Measurements from ENCODE around the gene VIT. TPM values are rescaled to one million over a fixed set of nuclear protein-coding genes. Genes with fewer than 3 reads are reported as not detected.
"Not testable (repeated sequence)": the region's sequence is repeated elsewhere in the genome, so short reads cannot be mapped to it uniquely, and the experiment has no call there.

Gene VIT
- total RNA-seq, 1 experiment from 2014 or later = not detected

DNA sequence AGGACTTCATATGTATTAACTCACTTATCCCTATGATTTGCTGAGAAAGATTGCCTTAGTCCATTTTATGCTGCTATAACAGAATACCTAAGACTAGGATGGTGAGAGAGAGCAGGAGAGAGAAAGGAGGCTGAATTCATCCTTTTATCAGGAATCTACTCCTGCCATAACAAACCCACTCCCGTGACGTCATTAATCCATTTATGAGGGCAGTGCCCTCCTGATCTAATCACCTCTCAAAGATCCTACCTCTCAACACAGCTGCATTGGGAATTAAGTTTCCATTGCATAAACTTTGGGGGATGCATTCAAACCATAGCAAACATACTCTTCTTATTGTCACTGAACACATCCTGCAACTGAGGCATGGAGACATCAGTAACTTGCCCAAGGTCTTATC, 122.0 kb downstream of the VIT start:
- in situ Hi-C loops (cut with HindIII; ENCODE audit: low pct_unique_long_range_greater_than_20kb, low sequenced_read_pairs) = no loop called here
- DNase-seq (ENCODE audit: low read depth) = no peak

- in situ Hi-C loops (cut with HindIII; ENCODE audit: low pct_unique_long_range_greater_than_20kb, low sequenced_read_pairs) = no loop called here
- DNase-seq (ENCODE audit: low read depth) = no peak
Measured at GRCh38 chr2:36819095-36819711, 122.7 kb downstream of the VIT start.

DNA sequence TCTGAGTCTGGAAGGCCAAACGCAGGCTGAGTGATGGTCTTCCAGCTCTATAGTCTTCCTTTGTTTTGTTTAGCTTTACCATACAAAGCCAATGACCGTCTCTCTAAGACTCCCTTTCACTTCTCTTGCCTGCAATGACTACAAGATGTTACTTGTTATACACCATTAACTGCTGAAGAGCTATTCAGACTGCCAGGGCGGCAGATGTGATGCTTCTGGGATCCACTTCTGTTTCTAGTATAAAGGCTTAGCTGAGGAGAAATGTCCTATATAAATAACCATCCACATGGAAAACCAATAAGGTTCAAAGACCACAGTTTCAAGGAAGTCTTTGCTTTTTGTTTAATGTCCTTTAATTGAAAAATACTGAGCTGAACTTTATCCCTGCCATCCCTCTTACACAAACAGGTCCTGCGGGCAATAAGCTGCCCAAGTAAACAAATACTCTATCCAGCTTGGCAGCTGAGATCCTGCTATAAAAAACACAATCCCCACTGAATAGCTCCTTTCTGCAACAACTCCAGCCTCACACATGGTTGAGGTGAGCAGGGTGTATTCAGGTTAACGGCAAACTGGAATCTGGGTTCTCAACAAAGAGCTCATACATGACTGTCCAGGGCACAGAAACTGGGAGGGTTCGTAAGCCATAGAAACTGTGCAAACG, 124.6 kb downstream of the VIT start:
- in situ Hi-C loops (cut with HindIII; ENCODE audit: low pct_unique_long_range_greater_than_20kb, low sequenced_read_pairs) = no loop called here
- DNase-seq (ENCODE audit: low read depth) = no peak

DNA sequence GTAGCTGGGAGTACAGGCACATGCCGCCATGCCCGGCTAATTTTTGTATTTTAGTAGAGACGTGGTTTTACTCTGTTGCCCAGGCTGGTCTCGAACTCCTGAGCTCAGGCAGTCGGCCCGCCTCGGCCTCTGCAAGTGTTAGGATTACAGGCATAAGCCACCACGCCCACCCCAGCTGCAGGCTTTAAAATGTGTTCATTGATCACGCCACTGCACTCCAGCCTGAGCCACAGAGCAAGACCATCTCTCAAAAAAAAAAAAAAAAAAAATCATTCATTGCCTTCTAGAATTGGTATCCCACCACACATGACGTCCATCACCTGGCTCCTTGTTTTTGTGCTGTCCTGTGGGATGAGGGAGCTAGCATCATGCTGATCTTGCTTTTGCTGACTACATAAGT, 127.4 kb downstream of the VIT start:
- DNase-seq (ENCODE audit: low read depth) = no peak
- in situ Hi-C loops (cut with HindIII; ENCODE audit: low pct_unique_long_range_greater_than_20kb, low sequenced_read_pairs) = no loop called here

DNA sequence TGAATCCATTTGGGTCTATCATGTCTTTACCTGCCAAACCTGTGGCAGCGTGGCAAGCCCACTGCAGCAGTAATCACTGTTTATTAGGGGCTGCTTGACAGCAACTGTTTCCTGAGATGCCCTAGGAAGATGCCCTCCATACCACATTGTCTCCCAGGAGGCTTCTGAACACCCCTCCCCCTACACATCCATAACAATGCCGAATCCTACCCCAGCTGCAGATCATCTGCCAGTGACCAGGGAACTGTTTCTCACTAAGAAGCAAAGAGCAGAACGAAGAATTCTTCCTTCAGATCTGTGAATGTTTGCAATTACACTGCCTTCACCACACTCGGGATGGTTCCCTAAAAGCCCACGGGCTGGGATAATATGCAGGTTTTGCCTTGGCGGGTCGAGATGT, 127.8 kb downstream of the VIT start:
- no peak for DNase-seq (ENCODE audit: low read depth)
- in situ Hi-C loops (cut with HindIII; ENCODE audit: low pct_unique_long_range_greater_than_20kb, low sequenced_read_pairs) = no loop called here

GRCh38 chr2:36824683-36825082, 128.2 kb downstream of the VIT start:
- in situ Hi-C loops (cut with HindIII; ENCODE audit: low pct_unique_long_range_greater_than_20kb, low sequenced_read_pairs); DNase-seq (ENCODE audit: low read depth): not testable (repeated sequence)

DNA sequence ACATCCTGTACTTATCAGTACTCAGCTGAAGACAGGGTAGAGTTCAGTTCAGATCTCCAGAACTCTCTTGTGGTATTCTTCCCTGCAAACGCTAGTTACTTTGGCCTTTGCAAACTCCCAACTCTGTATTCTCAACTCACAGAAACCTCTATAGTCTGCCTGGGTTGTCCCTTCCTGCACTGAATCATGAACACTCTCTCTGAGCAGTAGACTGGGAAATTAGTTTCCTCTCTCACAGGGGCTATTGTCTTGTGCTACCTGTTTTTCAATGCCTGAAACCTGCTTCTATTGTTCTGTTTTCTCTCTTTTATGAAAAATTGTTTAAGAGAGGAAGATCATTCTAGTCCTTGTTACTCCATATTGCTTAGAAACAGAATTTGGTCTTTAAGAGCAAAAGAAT, 134.7 kb downstream of the VIT start:
- DNase-seq (ENCODE audit: low read depth) = no peak
- in situ Hi-C loops (cut with HindIII; ENCODE audit: low pct_unique_long_range_greater_than_20kb, low sequenced_read_pairs) = no loop called here

- in situ Hi-C loops (cut with HindIII; ENCODE audit: low pct_unique_long_range_greater_than_20kb, low sequenced_read_pairs) = no loop called here
- DNase-seq (ENCODE audit: low read depth) = no peak
Measured at GRCh38 chr2:36834203-36834602, 137.7 kb downstream of the VIT start.

GRCh38 chr2:36834731-36835524, 138.4 kb downstream of the VIT start:
- DNase-seq (ENCODE audit: low read depth) = no peak
- in situ Hi-C loops (cut with HindIII; ENCODE audit: low pct_unique_long_range_greater_than_20kb, low sequenced_read_pairs) = no loop called here

DNA sequence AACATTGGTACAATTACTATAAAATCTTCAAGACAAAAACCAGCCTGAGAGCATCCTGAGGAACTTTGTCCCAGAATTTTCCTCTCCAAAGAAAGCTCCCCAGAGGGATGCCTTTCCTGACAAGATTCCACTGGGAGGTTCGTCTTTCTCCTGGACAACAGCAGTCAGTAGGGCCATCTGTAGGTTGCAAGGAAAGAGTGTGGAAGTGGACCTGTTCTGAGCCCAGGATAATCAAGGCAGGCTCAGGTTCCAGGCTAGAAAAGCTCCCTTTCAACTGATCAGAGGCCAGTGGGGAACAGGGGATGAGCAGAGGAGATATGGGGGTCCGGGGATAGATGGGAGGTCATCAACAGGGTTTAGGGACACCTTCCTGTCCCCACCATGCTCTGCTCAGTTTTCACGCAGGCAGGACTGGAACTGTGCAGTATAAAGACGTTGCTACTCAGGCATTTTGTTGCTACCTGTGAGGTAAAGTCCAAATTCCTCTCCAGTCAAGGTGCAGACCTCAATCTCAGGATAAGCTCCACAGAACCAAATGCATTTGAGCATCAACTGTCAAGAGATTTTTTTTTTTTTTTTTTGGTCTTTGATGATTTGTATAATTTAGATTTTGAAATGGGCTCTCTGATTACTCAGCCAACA, 143.6 kb downstream of the VIT start:
- DNase-seq (ENCODE audit: low read depth) = no peak
- in situ Hi-C loops (cut with HindIII; ENCODE audit: low pct_unique_long_range_greater_than_20kb, low sequenced_read_pairs) = no loop called here

GRCh38 chr2:36843838-36844237, 147.3 kb downstream of the VIT start:
- in situ Hi-C loops (cut with HindIII; ENCODE audit: low pct_unique_long_range_greater_than_20kb, low sequenced_read_pairs) = no loop called here
- no peak for DNase-seq (ENCODE audit: low read depth)

DNA sequence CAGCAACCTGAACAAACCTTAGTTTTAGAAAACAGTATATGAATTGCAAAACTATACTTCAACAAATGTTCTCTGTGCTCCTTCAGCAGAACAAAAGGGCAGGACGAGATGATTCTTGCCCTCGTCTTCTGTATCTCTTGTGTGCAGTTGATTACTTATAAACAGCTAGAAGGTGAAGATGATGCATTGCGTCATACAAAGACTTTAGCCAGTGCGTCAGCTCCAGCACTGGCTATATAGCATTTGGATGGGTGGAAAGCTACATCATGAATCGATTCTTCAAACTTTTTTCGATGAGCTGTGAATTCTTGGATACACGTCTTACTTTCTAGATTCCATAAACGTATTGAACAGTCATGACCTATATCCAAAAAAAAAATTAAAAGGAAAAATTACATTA, 152.8 kb downstream of the VIT start:
- in situ Hi-C loops (cut with HindIII; ENCODE audit: low pct_unique_long_range_greater_than_20kb, low sequenced_read_pairs) = no loop called here
- no peak for DNase-seq (ENCODE audit: low read depth)

DNA sequence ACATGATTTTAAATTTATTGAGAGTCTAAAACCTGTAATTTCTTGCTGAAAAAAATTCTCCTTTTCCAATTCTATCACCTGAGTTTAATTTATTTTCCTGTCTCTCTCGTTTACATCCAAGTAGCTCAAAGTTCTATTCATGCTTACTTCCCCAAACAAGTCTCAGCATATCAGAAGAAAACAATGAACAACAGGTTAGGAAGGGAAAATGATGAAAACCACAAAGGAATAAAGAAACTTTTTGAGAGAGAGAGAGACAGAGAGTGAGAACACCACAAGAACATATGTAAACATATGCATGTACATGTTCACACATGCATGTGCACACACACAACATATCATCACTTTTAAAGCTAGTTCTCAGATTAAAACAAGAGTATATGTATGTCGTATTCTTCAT, 157.7 kb downstream of the VIT start:
- DNase-seq (ENCODE audit: low read depth) = no peak
- in situ Hi-C loops (cut with HindIII; ENCODE audit: low pct_unique_long_range_greater_than_20kb, low sequenced_read_pairs) = no loop called here

- in situ Hi-C loops (cut with HindIII; ENCODE audit: low pct_unique_long_range_greater_than_20kb, low sequenced_read_pairs) = no loop called here
- DNase-seq (ENCODE audit: low read depth) = no peak
Measured at GRCh38 chr2:36855429-36855828, 158.9 kb downstream of the VIT start.

DNA sequence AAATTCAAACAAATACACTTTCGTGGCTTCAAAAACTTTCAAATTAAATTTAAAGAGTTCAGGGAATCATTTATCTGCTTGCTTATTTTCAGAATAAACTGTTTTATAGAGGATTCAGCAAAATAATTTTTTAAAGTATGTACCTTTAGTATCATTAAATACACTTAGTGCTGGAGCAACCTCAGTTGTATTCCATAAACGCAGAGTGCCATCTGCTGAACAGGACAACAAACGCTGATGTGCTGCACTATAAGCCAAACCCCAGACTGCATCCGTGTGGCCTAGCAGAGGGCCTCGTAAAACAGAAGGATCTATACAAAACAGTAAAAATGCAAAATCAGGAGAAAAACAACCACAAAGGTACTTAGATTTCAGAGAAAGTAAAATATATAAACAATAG, 161.2 kb downstream of the VIT start:
- in situ Hi-C loops (cut with HindIII; ENCODE audit: low pct_unique_long_range_greater_than_20kb, low sequenced_read_pairs) = no loop called here
- DNase-seq (ENCODE audit: low read depth) = no peak

GRCh38 chr2:36858551-36859365, 162.3 kb downstream of the VIT start:
- in situ Hi-C loops (cut with HindIII; ENCODE audit: low pct_unique_long_range_greater_than_20kb, low sequenced_read_pairs) = no loop called here
- no peak for DNase-seq (ENCODE audit: low read depth)

- in situ Hi-C loops (cut with HindIII; ENCODE audit: low pct_unique_long_range_greater_than_20kb, low sequenced_read_pairs) = no loop called here
- DNase-seq (ENCODE audit: low read depth) = no peak
Measured at GRCh38 chr2:36859366-36859792, 162.9 kb downstream of the VIT start.

GRCh38 chr2:36861896-36862295, 165.4 kb downstream of the VIT start:
- DNase-seq (ENCODE audit: low read depth) = no peak
- in situ Hi-C loops (cut with HindIII; ENCODE audit: low pct_unique_long_range_greater_than_20kb, low sequenced_read_pairs) = no loop called here
